Measurements from ENCODE around the gene ZFYVE27.

- TF ChIP-seq, protein P1, sequence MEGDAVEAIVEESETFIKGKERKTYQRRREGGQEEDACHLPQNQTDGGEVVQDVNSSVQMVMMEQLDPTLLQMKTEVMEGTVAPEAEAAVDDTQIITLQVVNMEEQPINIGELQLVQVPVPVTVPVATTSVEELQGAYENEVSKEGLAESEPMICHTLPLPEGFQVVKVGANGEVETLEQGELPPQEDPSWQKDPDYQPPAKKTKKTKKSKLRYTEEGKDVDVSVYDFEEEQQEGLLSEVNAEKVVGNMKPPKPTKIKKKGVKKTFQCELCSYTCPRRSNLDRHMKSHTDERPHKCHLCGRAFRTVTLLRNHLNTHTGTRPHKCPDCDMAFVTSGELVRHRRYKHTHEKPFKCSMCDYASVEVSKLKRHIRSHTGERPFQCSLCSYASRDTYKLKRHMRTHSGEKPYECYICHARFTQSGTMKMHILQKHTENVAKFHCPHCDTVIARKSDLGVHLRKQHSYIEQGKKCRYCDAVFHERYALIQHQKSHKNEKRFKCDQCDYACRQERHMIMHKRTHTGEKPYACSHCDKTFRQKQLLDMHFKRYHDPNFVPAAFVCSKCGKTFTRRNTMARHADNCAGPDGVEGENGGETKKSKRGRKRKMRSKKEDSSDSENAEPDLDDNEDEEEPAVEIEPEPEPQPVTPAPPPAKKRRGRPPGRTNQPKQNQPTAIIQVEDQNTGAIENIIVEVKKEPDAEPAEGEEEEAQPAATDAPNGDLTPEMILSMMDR (IDR thresholded peaks at IDR 0.05): no peak
- TF ChIP-seq POLR2A (IDR thresholded peaks at IDR 0.05): no peak
Observed at GRCh38 chr10:97755718-97756117, 18.8 kb downstream of the ZFYVE27 start.

All from body of pancreas (tissue), 4 donors.